SK-N-MC (cell line): ENCODE results near the gene EHMT2.

Experiments
- EZH2 ChIP-seq: fragments of 200-600 bp; sonication (generic); IDR thresholded peaks from one replicate; pipeline ENCODE4 v1.6.1; 2017; ENCODE audit warnings: antibody characterized with exemption
- POLR2AphosphoS5 ChIP-seq: IDR thresholded peaks from 2 replicates; pipeline ENCODE4 v1.6.1; 2012; ENCODE audit warnings: mild to moderate bottlenecking, low read depth, low read length, borderline replicate concordance

DNA sequence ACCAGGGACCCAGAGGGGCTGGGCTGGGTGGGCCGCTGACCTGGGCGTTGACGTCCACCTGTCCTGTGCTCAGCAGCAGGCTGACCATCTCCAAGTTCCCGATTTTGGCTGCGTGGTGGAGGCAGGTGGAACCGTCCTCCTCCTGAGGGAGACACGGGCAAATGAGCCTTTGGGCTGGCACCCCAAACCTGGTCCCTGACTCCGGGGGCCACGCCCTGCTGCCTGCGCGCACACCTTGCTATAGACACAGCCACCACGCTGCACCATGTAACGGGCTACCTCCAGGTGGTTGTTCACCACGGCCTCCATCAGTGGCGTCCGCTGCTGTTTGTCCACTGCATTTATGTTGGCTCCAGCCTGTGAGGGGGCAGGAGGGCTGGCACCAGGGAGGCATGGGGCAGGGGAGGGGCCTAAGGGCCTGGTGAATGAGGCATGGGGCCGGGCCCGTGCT lies 10.9 kb downstream of the EHMT2 start:
- TF ChIP-seq EZH2 (no peak), POLR2AphosphoS5 (no peak)
